SK-N-SH (cell line): Measurements from ENCODE around the gene LTA4H. TPM values are rescaled to one million over a fixed set of nuclear protein-coding genes. Genes with fewer than 3 reads are reported as not detected.
A peak's percentile ranks its signal among the peaks of the same experiment; 100 is the strongest.

Experiments used
- CTCF ChIA-PET: fragments of 300-600, 350-600 bp; formaldehyde crosslinking; extraction: SDS; loops from one replicate; lab custom pipeline; 2021; lab: Yijun Ruan, JAX
- POLR2A ChIA-PET: fragments of 350-600 bp; sonication (Branson Sonifier 250); formaldehyde crosslinking; extraction: SDS; loops from one replicate; lab custom pipeline; 2020; ENCODE audit warnings: antibody characterized with exemption, inconsistent platforms; lab: Yijun Ruan, JAX
- DNase-seq: peaks from one replicate; pipeline ENCODE4 v3.0.0; 2012
- H2AFZ ChIP-seq: fragments of 200-600 bp; sonication (generic); 2 replicates; pipeline ENCODE4 v1.8.1; 2016; ENCODE audit warnings: antibody characterized with exemption, mild to moderate bottlenecking, low read depth
- H3F3A ChIP-seq: fragments of 200-600 bp; sonication (generic); replicated peaks from 2 replicates; pipeline ENCODE3; 2016; ENCODE audit warnings: antibody characterized with exemption, mild to moderate bottlenecking; ENCODE audit not compliant: insufficient read depth
- H3K27ac ChIP-seq, 2 experiments: fragments of 200-500 bp in 1 of 2; fragments of 200-600 bp in 1 of 2; sonication (Bioruptor generic) in 1 of 2; sonication (generic), shearing (Covaris generic) in 1 of 2; 2 replicates each; pipeline versions ENCODE4 v1.5.1 to v1.6.1; 2014 to 2016; ENCODE audit warnings: low read depth in 2 of 2, inconsistent platforms in 1 of 2, low read length in 1 of 2, mild to moderate bottlenecking in 1 of 2, mixed read lengths in 1 of 2
- H3K27me3 ChIP-seq: fragments of 200-600 bp; sonication (generic), shearing (Covaris generic); 2 replicates; pipeline ENCODE4 v1.6.1; 2016; ENCODE audit warnings: mixed run types; ENCODE audit not compliant: insufficient read depth
- H3K36me3 ChIP-seq, 2 experiments: fragments of 200-500 bp in 1 of 2; fragments of 200-600 bp in 1 of 2; sonication (Bioruptor generic) in 1 of 2; sonication (generic) in 1 of 2; replicated peaks in 1 of 2; 2 replicates each; pipeline versions ENCODE3 to v1.5.1; 2014 to 2016; ENCODE audit warnings: low read length in 1 of 2, mild to moderate bottlenecking in 1 of 2; ENCODE audit not compliant: insufficient read depth in 2 of 2, control insufficient read depth in 1 of 2
- H3K4me1 ChIP-seq, 2 experiments: fragments of 200-500 bp in 1 of 2; fragments of 200-600 bp in 1 of 2; sonication (Bioruptor generic) in 1 of 2; sonication (generic), shearing (Covaris generic) in 1 of 2; 2 replicates each; pipeline versions ENCODE4 v1.5.1 to v1.6.1; 2014 to 2016; ENCODE audit warnings: low read depth in 1 of 2, low read length in 1 of 2, mixed run types in 1 of 2; ENCODE audit not compliant: insufficient read depth in 2 of 2, control insufficient read depth in 1 of 2
- H3K4me2 ChIP-seq: fragments of 200-600 bp; sonication (generic), shearing (Covaris generic); 2 replicates; pipeline ENCODE4 v1.6.1; 2017; ENCODE audit warnings: mixed run types
- H3K4me3 ChIP-seq, 2 experiments: fragments of 200-500 bp in 1 of 2; fragments of 200-600 bp in 1 of 2; sonication (Bioruptor generic) in 1 of 2; sonication (generic), shearing (Covaris generic) in 1 of 2; 2 replicates each; pipeline versions ENCODE4 v1.5.1 to v1.8.1; 2014 to 2016; ENCODE audit warnings: low read depth in 2 of 2, inconsistent platforms in 1 of 2, low read length in 1 of 2, mild to moderate bottlenecking in 1 of 2, mixed read lengths in 1 of 2, moderate library complexity in 1 of 2
- H3K79me2 ChIP-seq: fragments of 200-600 bp; sonication (generic); 2 replicates; pipeline ENCODE4 v1.8.1; 2017; ENCODE audit warnings: mild to moderate bottlenecking; ENCODE audit not compliant: insufficient read depth
- H3K9ac ChIP-seq: fragments of 200-600 bp; sonication (generic); 2 replicates; pipeline ENCODE4 v1.6.1; 2017; ENCODE audit warnings: mixed run types
- H3K9me2 ChIP-seq: fragments of 200-600 bp; sonication (generic); 2 replicates; pipeline ENCODE4 v1.6.1; 2017; ENCODE audit warnings: mixed run types
- H3K9me3 ChIP-seq: fragments of 200-600 bp; sonication (generic); 2 replicates; pipeline ENCODE4 v1.6.1; 2017; ENCODE audit warnings: mixed run types, mild to moderate bottlenecking, moderate library complexity
- H4K20me1 ChIP-seq: fragments of 200-600 bp; sonication (generic); 2 replicates; pipeline ENCODE4 v1.6.1; 2017; ENCODE audit warnings: mild to moderate bottlenecking, mixed run types; ENCODE audit not compliant: insufficient read depth
- FOXM1 ChIP-seq: IDR thresholded peaks from 2 replicates; pipeline ENCODE4 v1.4.0; 2012; ENCODE audit warnings: low read depth, mild to moderate bottlenecking
- MEF2A ChIP-seq: IDR thresholded peaks from 2 replicates; pipeline ENCODE4 v1.4.0; 2012; ENCODE audit warnings: low read depth, borderline replicate concordance
- NFIC ChIP-seq: IDR thresholded peaks from 2 replicates; pipeline ENCODE4 v1.4.0; 2012; ENCODE audit warnings: borderline replicate concordance
- RAD21 ChIP-seq: IDR thresholded peaks from 2 replicates; pipeline ENCODE4 v1.6.1; 2012; ENCODE audit warnings: mild to moderate bottlenecking, low read length
- RCOR1 ChIP-seq: fragments of 150-350 bp; IDR thresholded peaks from 2 replicates; pipeline ENCODE4 v1.6.1; 2017; ENCODE audit warnings: antibody characterized with exemption, low read length
- REST ChIP-seq: IDR thresholded peaks from 2 replicates; pipeline ENCODE4 v1.6.1; 2012; ENCODE audit warnings: mild to moderate bottlenecking, low read depth, low read length, moderate library complexity
- RFX5 ChIP-seq: IDR thresholded peaks from 2 replicates; pipeline ENCODE4 v1.6.1; 2012; ENCODE audit warnings: mild to moderate bottlenecking, improper control_type of control experiment, low read length
- RXRA ChIP-seq: IDR thresholded peaks from 2 replicates; pipeline ENCODE4 v1.4.0; 2012; ENCODE audit warnings: low read depth, mild to moderate bottlenecking, borderline replicate concordance
- SMC3 ChIP-seq: IDR thresholded peaks from 2 replicates; pipeline ENCODE4 v1.6.1; 2012; ENCODE audit warnings: low read depth, low read length, improper control_type of control experiment
- TEAD4 ChIP-seq: IDR thresholded peaks from 2 replicates; pipeline ENCODE4 v1.4.0; 2012; ENCODE audit warnings: mild to moderate bottlenecking, borderline replicate concordance; ENCODE audit not compliant: insufficient read depth
- WGBS: methylation state at CpG from one replicate; pipeline ENCODE4 v1.1.6; 2017; ENCODE audit warnings: low lambda C conversion rate; 5-methylcytosine and 5-hydroxymethylcytosine counted together
- polyA plus RNA-seq, 3 experiments: library from polyadenylated mRNA; depleted of rRNA; stranded (reverse); fragments of >200 nt; gene quantifications; 2 replicates each; pipeline ENCODE4 v1.2.3, GENCODE V29; 2012
- TF ChIP-seq, protein P1 (sequence below): fragments of 200-600 bp; sonication (generic); IDR thresholded peaks from 2 replicates; pipeline ENCODE4 v1.6.1; 2017; ENCODE audit warnings: antibody characterized with exemption, mild to moderate bottlenecking, moderate library complexity

The LTA4H gene
- polyA plus RNA-seq, 1 of the 3 experiments (the other 2 are of a cell fraction): 55.9 TPM

- ChIA-PET CTCF (interaction anchor here (0.7 to 8.6 kb wide), 19 partner anchors 8 to 150 kb away, joined by 3 to 154 read pairs (median 7); partner anchors contain the start of genes AMDHD1 and CCDC38), POLR2A (no interaction called here)
- Histone ChIP-seq H3F3A (no peaks in the 10 kb centered on the region), H3K4me1 (no peaks in the 10 kb centered on the region), H3K27ac (no peak overlapping the region), H3K79me2 (no peaks in the 10 kb centered on the region), H3K9me3 (no peaks in the 10 kb centered on the region), H3K4me2 (no peak overlapping the region), H3K36me3 (peaks cover 22 to 31% of the 10 kb centered on the region in 2 experiments), H2AFZ (no peak overlapping the region), H3K4me3 (no peak overlapping the region), H4K20me1 (no peaks in the 10 kb centered on the region), H3K9ac (no peak overlapping the region), H3K27me3 (no peaks in the 10 kb centered on the region), H3K9me2 (no peaks in the 10 kb centered on the region)
- no peak for DNase-seq
- 60% methylated on average over 5 of the region's 5 CpGs for WGBS
- no peak for TF ChIP-seq NFIC
Measured at GRCh38 chr12:95999484-95999883, 35.9 kb downstream of the LTA4H start.

GRCh38 chr12:95998611-95999286 is 36.6 kb downstream of the LTA4H start:
- Histone ChIP-seq H4K20me1 (no peaks in the 10 kb centered on the region), H3K9me3 (no peaks in the 10 kb centered on the region), H3K36me3 (peaks cover 22 to 23% of the 10 kb centered on the region in 2 experiments), H3K4me3 (no peak overlapping the region; a peak in 1 of 4 replicates), H3K27ac (no peak overlapping the region), H3K27me3 (no peaks in the 10 kb centered on the region), H3K9me2 (no peaks in the 10 kb centered on the region), H3K79me2 (no peaks in the 10 kb centered on the region), H3F3A (no peaks in the 10 kb centered on the region), H3K4me1 (no peaks in the 10 kb centered on the region), H2AFZ (no peak overlapping the region), H3K4me2 (no peak overlapping the region), H3K9ac (no peak overlapping the region)
- ChIA-PET POLR2A (interaction anchor here (1.4 kb wide), 1 partner anchor 55 kb away, joined by 5 read pairs; the partner anchor contains the start of genes AMDHD1 and CCDC38), CTCF (interaction anchor here (0.5 to 8.6 kb wide), 53 partner anchors 9 to 712 kb away, joined by 3 to 154 read pairs (median 4); partner anchors contain the start of genes AMDHD1, CCDC38 and LTA4H)
- DNase-seq: peak; percentile 75
- 0 out of 2 replicates have a peak, but pooled peaks have one; percentile 31 for TF ChIP-seq RCOR1
- TF ChIP-seq FOXM1: no peak
- TF ChIP-seq RAD21: peak; percentile 89
- TF ChIP-seq, protein P1, sequence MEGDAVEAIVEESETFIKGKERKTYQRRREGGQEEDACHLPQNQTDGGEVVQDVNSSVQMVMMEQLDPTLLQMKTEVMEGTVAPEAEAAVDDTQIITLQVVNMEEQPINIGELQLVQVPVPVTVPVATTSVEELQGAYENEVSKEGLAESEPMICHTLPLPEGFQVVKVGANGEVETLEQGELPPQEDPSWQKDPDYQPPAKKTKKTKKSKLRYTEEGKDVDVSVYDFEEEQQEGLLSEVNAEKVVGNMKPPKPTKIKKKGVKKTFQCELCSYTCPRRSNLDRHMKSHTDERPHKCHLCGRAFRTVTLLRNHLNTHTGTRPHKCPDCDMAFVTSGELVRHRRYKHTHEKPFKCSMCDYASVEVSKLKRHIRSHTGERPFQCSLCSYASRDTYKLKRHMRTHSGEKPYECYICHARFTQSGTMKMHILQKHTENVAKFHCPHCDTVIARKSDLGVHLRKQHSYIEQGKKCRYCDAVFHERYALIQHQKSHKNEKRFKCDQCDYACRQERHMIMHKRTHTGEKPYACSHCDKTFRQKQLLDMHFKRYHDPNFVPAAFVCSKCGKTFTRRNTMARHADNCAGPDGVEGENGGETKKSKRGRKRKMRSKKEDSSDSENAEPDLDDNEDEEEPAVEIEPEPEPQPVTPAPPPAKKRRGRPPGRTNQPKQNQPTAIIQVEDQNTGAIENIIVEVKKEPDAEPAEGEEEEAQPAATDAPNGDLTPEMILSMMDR: peak; percentile 64
- no peak for TF ChIP-seq RXRA
- TF ChIP-seq REST: no peak
- no peak for TF ChIP-seq MEF2A
- TF ChIP-seq RFX5: no peak
- TF ChIP-seq TEAD4: no peak
- TF ChIP-seq SMC3: peak; percentile 74
- 38% methylated on average over 7 of the region's 7 CpGs for WGBS
